ENCODE data around the gene DNAJC22.
A peak's percentile ranks its signal among the peaks of the same experiment; 100 is the strongest.
"Not testable (repeated sequence)": the region's sequence is repeated elsewhere in the genome, so short reads cannot be mapped to it uniquely, and the experiment has no call there.

Gene DNAJC22

DNA sequence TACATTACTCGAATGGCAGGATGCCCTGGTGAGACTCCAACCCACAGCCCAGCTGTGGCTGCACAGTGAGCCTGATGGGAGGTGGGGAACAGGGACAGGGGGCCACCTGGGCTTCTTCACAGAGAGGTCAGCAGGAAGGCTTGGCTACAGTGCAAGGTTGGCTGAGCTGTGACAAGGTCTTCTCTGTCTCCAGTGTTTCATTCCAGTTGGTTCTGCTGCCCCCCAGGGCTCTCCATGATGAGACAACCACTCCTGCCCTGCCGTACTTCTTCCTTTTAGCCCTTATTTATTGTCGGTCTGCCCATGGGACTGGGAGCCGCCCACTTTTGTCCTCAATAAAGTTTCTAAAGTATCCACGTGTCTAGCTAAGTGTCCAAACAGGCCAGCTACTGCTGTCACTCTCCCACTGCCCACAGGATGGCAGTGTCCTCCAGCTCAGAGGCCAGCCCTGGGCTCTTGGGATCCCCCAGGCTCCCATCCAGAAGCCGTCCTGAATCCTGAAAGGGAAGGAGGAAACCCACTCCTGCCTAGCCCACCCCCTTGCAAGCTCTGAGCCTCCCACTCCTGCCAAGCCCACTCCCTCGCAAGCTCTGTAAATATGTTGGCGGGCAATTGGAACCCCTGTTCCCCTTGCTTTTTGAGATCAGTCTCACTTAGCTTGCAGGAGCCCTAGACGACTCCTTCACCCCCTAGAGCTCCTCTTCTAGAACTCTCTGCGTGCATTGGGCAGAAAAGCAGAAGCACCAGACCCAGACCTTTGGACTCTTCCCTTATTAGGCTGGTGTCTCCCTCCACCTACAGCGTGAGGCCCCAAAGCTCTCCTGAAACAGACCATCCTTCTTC is 15.1 kb upstream of the DNAJC22 start:
- no peak for DNase-seq (ENCODE audit: low read depth, low spot score)

GRCh38 chr12:49332441-49332861 is 14.2 kb upstream of the DNAJC22 start:
- no peak for DNase-seq (ENCODE audit: low read depth, low spot score)

DNA sequence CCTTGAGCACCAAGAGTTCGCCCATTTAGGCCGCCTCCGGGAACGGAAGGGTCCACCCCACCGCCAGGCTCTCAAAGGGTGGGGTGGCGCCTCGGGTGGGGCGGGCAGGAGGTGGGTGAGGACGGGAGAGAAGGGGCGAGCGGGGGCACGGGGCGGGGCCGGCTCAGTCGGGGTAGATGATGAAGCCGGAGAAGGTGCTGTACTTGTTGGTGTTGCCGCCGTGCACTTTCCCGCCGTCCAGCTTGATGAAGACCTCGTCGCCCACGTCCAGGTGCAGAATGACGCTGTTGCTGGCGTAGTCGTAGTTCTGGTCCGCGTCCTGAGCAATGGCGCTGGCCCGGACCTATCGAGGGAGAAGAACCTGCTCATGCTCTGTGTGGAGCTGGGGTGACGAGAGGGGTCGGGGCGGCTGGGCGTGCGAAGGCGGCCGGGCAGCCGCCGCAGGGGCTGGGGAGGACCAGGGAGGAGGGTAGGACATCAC is 13.8 kb upstream of the DNAJC22 start:
- DNase-seq (ENCODE audit: low read depth, low spot score): no peak

GRCh38 chr12:49333778-49334177 is 12.9 kb upstream of the DNAJC22 start:
- DNase-seq (ENCODE audit: low read depth, low spot score): not testable (repeated sequence)

- no peak for DNase-seq (ENCODE audit: low read depth, low spot score)
These were observed 12.5 kb upstream of the DNAJC22 start for GRCh38 chr12:49334226-49334625.

- DNase-seq (ENCODE audit: low read depth, low spot score): no peak
These were observed 12.0 kb upstream of the DNAJC22 start for GRCh38 chr12:49334681-49335080.

GRCh38 chr12:49335118-49335954 is 11.4 kb upstream of the DNAJC22 start:
- DNase-seq (ENCODE audit: low read depth, low spot score): no peak

- no peak for DNase-seq (ENCODE audit: low read depth, low spot score)
These were observed 10.6 kb upstream of the DNAJC22 start for GRCh38 chr12:49335955-49336644.

GRCh38 chr12:49336645-49337584 is 9.8 kb upstream of the DNAJC22 start, which contains the start of gene C1QL4:
TSS of gene C1QL4 (minus strand) at chr12:49337188. CDS start at chr12:49336477, 711 bp downstream.
- peak; percentile 71 for DNase-seq (ENCODE audit: low read depth, low spot score)

DNA sequence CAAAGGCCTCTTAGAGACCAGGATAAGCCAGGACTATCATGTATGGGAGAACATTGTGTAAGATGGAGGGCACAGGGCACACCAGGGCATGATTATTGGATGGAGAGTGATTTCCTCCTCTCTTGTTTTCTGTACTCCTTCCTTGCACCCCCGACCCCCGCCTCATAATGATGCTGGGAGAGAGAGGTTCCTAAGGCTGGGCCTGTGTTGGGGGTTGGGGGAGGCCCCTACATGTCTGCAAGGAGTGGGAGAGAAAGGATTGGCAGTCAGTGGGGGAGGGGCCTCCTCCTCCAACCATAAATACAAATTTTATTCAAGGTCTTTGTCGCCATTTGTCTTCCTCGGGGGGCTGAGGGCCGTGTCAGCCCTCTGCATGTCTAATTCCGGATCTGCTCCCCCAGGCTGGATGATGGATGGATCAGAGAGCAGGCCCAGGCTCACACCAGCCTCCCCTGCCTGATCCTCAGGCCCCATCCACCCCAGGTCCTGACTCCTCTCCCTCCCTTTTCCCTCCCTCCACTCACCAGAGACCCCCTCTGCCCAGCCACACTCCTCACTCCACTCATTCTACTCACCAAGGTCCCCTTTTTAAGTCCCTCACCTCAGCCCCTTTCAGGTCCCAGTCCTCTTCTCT is 7.7 kb upstream of the DNAJC22 start:
- no peak for DNase-seq (ENCODE audit: low read depth, low spot score)

- no peak for DNase-seq (ENCODE audit: low read depth, low spot score)
These were observed 7.2 kb upstream of the DNAJC22 start for GRCh38 chr12:49339464-49339861.

DNA sequence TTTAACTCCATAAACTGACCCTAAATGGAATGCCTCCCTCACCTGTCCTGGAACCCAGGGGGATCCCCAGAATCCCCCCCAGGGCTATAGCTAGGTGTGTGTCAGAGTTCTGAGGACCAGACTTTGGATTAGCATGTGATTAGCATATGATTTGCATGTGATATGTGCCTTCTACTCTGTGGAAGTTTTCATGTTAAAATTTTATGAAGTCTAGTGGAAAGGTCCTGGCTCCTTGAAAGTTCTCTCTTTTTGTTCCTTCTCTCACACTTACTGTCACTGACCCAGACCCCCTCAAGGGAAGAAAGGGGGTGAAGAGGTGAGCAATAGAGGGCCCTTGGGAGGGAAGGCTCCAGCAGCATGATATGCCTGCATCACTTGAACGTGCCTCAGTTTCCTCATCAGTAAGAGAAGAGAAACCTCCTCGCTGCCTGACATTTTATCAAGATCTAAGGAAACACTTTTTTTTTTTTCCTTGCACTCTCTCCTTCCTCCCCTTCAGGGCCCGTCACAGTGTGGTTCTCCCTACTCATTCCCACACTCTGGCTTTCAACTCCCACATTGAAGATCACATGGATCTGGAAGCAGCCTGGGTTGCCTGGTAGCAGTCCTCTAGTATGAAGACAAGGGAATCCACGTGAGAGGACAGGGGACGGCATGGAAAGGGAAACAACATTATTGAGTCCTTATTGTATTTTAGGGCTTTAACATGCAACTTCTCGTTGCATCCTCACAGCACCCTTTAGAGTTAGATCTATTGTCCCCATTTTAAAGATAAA is 6.4 kb upstream of the DNAJC22 start:
- DNase-seq (ENCODE audit: low read depth, low spot score): no peak

- no peak for DNase-seq (ENCODE audit: low read depth, low spot score)
These were observed 5.5 kb upstream of the DNAJC22 start for GRCh38 chr12:49340971-49341776.

DNA sequence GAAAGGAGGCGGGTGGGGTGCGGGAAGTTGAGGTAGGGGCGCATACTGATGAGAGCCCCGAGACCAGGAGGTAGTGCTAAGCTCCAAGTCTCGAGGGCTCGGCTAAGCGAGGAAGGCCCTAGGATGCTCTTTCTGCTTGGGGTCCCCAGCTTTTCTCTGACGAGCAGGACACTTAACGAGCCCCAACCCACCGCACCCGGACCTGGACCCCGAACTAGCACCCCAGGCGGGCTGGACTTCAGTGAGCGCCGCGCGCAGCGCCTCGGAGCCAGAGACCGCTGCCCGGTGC is 5.0 kb upstream of the DNAJC22 start:
- DNase-seq (ENCODE audit: low read depth, low spot score): no peak

- DNase-seq (ENCODE audit: low read depth, low spot score): peak; percentile 40
These were observed 4.4 kb upstream of the DNAJC22 start for GRCh38 chr12:49342066-49342913.

GRCh38 chr12:49342914-49343731 is 3.6 kb upstream of the DNAJC22 start:
- DNase-seq (ENCODE audit: low read depth, low spot score): no peak

- DNase-seq (ENCODE audit: low read depth, low spot score): no peak
These were observed 2.1 kb upstream of the DNAJC22 start for GRCh38 chr12:49344486-49345050.

Data from activated CD4-positive, CD25-positive, alpha-beta regulatory T cell treated with anti-CD3 and anti-CD28 coated beads, Interleukin-2, amount 50 U/mL, for 16 hours (primary cell).